OCI-M2 (cell line): Measurements from ENCODE around the gene LBX2.

Experiments
- DNase-seq: peaks from one replicate; lab custom pipeline; 2025; ENCODE audit not compliant: unreplicated experiment; lab: John Stamatoyannopoulos, UW

The LBX2 gene

DNA sequence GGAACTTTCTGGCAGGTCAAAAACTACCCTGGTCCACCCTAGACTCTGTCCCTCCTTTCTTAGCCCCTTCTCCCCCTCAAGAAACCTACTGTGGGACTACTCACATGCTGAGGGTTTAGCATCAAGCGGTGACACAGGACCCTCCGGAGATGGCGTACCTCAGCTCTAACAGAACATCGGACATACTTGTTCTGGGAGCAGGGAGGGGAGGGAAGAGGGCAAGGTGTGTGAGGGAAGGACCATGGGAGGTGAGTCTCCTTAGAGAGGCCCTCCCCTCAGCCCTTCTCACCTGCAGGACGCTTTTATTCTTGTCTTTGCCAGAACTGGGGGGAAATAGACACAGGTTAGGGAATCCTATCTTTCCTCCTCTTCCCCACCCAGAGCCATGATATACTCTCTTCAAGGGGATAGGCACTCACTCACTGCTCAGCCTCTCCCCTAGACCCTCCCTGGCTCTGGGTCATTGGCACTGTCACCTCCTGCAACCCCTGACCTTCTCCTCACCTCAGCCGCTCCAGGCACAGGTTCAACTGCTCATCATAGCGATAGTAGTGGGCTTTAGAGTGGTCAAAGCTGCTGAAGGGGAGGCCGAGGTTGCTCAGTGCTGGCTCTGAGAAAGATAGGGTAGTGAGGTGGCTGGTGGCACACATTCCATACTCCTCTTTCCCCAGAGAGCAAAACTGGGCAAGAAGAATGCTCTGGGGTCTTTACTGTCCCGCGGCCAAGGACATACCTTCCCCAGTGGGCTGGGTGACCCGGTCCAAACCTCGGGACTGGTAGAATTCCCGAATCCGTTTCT is 6.2 kb upstream of the LBX2 start:
- DNase-seq, result no peak

DNA sequence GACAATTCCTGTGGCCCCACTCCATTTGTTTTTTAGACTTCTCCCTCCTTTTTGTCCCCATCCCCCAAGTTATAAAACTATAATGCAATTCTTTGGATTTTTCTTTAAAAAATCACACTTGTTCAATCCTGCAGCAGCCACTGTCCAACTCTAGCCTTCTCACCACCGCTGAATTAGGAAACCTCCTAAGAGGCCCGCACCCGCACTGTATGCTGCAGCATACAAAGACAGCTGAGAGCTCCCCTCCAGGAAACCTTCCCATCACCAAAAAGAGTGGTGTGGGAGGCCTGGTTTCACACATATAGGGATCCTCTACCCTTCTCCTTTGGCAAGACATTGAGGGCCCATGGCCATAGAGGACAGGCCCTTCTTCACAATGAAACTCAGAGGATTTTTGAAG is 5.2 kb upstream of the LBX2 start:
- no peak for DNase-seq

GRCh38 chr2:74503506-74504475 is 4.4 kb upstream of the LBX2 start:
- no peak for DNase-seq

DNA sequence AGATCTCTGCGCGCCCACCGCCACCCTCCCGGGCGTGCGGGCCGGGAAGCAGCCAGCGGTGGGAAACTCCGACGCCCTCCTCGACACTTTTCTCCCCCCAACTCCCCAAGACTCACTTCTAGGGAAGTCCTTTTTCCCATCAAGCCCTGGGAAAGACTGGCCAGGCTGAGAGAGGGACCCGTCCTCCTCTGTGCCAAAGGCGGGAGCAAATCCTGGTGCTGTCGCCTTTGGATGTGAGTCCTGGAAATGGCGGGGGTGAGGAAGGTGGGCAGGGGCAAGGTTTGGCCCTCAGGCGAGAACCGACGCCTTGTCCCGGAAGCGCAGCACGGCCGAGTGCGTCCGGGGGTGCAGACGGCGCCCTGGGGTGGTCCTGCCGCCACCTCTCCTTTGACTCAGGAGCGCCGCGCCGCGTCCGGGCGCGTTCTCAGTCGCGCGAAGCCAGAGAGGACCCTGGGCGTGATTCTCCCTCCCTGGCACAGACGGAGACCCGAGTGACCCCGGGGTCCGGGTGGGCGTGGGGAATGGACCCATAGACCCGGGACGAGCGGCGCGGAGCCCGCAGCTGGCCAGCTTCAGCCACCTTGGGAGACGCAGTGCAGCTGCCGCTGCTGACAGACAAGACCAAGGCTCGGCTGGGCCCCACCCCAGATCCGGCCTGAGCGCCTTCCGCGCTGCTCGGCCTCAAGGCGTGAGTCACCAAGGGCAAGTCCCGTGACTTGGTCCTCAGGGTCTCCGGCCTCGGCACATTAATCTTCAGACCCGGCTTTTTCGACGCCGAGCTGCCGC is 3.5 kb upstream of the LBX2 start:
- no peak for DNase-seq

DNA sequence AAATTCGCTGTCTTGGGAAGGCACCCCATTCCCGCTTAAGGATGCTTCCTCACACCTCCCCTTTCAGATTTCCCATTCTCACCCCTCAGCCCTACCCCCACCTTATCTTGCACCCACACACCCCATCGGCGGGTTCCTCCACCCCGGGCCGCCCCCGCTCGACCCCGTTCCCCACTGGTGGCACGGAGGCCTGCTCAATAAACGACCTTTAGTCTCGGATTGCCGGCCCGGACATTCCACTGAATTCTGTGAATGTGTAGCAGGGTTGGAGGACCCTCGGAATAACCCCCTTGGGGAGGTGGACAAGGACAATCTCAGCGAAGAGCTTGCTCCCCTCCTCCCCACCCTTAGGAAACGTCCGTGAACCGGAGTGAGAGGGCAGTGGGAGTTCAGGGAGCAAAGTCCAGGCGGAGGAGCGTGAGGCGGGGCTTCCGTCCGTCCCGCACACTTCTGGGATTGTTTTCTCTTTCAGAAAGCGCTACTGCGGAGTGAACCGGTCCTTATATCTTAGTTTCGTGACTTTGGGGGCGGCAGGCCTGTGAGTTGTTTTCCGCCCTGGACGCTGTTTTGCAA is 2.8 kb upstream of the LBX2 start:
- no peak for DNase-seq

GRCh38 chr2:74501335-74502071 is 2.1 kb upstream of the LBX2 start:
- no peak for DNase-seq

DNA sequence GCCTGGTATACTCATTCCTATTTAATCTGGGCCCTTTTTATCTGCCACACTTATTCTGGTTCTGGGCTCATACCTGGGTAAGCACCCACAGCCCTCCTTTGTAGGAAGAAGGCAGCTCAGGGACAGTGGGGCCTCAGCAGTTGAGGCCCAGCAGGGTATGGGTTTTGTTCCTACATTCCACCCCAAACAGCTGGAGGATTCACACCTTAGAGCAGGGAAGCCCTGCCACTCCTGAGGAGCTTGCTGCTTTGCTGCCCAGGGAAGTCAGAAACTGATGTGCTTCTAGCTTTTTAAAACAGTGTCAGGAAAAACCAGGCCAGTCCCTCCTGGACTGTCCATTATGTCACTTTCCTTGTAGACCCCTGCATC is 1.2 kb upstream of the LBX2 start:
- DNase-seq, result no peak

DNA sequence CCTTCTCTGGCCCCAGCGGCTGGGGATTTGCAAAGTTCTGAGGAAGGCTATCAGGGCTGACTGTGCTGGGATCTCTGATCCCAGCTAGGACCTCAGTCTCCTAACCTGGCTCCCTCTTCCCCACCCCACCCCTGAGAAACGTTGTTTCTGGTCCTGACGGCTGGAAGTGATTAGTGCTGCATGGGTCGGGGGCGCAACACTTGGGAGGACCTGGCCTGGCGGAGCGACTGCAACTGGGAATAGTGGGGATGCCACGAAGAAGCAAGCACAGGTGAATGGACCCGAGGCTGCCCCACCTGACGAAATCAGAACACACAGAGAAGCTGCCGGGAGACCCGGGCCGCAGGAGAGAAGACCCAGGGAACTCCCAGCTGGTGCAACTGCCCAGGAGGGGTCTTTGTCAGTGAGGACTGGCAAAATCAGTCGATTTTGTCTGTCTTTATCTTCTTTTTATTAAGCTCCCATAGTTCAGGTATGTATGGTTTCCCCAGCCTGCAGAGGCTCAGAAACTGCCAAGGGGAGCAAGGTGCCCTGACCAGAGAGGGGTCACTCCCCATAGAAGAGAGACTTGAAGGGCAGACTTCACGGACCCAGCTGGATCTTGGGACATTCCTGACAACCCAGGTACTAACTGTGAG is 656 bp upstream of the LBX2 start:
- DNase-seq, result no peak

DNA sequence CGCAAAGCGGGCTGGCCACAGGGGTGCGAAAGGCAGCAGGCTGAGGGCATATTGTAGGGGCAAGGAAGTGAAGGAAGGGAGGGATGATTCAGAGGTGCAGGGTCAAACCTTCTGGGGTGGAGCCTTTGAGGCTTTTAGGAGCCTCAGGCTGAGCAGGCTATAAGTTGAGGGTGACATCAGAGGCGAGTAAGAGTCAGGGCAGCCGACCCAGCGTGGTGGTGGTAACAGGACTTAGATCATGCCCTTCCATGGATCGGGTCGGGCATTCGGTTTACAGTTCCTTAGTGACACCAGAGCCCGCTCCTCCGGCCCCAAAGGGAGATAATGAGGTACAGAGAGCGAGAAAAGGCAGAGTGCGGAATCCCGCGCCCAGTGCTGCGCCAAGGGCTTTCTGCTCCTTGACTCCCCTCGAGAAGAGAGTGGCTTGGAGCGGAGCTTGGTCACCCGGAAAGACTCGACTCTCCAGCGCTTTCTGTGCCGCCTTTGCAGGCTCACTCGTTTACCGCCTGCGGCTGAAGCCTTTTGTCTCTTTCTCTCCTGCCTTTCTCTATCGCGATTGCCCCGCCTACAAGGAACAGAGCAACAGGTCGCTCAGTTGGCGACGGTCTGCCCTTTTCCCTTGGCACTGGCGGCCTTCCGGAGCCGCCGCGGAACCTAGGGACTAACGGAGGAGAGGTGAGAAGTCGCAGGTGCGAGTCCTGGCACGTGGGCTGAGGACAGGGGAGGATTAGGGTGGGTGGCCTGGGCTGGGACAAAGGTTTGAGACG is 720 bp downstream of the LBX2 start:
- DNase-seq, result no peak

DNA sequence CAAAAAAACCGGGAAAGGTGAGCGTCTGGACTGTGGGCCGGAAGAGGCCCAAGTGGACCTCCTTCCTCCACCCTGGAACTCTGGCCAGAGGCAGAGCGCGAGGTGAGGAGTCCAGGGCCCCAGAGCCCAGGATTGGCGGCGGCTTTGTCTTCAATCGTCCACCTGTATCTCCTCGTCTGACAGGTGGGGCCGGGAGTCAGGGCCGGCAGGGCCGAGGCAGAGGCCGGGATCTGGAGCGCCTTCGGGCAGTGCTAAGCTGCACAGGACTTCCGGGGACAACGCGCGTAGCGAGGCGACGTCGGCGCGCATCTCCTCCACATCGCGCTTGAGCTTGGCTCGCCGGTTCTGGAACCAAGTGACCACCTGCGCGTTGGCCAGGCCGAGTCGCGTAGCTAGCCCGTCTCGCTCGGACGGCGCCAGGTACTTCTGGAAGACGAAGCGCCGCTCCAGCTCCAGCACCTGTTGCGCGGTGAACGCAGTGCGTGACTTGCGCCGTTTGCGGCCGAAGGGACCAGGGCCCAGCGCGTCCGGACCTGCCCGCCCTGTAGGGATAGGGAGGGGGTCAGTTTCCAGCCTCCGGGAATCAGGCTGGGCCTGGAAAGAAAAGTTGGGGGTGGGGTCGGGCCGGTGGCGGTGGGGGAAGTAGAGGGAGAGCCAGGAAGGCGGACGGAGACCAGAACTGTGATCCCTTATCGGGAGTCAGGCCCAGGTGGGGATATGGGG is 1.5 kb downstream of the LBX2 start:
- DNase-seq, result no peak

DNA sequence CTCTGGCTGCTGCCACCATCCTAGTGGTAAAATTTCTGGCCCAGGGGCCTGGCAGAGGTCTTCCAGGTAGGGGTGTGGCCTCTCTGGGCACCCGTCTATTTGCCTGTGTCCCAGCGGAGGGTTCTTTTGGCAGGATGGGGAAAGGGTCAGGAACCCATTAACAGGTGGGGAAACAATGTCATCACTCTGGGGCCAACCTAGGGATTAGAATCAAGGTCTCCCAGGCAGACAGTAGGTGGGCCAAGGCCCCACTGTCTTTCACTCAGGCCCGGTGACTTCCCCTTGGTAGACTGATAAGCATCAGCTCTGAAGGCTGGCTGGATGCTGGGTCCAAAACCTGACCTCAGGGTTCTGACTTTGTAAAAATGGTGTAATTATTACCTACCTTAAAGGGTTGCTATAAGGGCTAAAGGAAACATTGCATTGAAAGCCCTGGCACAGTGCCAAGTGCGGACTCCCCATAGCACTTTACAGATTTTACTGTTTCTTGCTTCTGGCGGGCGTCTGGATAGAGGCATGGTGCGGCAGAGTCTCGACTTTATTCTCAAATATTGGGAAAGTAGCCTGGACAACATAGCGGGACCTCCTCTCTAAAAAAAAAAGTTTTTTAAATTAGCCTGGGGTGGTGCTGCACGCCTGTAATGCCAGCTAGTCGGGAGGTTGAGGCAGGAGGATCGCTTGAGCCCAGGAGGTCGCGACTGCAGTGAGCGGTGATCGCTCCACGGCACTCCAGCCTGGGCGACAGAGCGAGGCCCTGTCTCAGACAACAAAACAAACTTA is 2.2 kb downstream of the LBX2 start:
- no peak for DNase-seq

DNA sequence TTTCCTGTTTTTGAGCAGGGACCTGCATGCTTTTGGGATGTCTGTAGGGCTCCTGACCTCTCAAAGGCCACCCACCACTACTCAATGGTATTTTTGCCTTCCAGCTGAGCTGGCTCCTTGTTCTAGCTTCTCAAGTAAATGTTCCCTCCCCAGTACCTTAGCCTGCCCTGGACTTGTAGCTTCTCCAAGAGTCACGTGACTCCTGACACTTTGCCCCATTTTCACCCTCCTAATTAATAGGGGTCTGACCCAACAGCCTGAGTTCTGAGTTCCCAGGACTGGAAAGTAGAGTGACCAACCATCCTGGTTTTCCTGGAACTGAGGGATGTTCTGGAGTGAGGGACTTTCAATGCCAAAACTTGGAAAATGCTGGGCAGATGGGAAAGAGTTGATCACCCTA is 4.0 kb downstream of the LBX2 start:
- no peak for DNase-seq

- DNase-seq, result no peak
Observed at GRCh38 chr2:74493546-74493945, 5.9 kb downstream of the LBX2 start.

DNA sequence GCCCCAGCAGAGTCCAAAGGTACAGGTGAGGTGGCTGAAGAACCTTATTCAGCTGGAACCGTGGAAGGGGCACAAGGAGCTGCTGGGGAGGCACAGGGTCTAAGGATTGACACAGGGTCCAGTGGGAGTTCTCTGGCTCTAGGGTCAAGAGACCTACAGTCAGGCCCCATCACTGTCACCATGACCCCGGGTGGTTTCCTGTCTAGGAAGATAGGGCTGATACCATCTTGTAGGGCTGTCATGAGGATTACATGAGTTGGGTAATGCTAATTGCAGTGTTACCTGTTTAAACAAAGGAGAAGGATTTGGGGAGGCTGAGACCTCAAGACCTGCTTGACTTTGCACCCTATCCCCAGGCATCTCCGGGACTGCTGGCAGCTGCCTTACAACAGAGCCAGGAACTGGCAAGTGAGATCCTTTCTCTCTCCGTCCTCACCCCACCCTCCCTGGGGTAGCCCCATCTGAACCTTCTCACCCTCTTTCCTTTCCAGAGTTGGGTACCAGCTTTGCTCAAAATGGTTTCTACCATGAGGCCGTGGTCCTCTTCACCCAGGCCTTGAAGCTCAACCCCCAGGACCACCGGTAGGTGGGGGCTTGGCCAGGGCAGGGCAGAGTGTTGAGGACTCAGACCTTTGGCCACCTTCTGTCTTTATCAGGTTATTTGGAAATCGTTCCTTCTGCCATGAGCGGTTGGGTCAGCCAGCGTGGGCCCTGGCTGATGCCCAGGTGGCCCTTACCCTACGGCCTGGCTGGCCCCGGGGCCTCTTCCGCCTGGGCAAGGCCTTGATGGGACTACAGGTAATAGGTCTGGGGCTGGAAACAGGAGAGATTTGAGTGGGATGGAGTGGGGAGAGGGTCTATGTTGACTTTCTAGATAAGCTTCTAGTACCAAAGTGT is 7.5 kb downstream of the LBX2 start:
- no peak for DNase-seq

DNA sequence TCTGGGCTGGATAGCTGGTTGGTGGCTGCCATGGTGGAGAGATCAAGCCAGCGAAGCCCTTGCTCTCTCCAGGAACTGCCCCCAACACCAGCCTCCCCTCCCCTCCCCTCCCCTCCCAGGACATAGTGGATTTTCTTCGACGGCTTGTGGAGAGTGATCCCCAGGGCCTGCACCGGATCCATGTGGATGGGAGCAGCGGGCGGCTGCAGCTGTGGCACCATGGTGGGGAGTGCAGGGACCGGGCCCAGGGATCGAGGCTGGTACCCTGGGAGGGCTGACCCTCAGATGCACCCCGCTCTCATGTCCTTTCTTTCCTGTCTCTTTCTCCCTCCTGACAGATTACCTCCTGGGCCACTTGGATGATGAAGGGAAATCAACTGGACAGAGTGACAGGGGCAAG is 9.5 kb downstream of the LBX2 start:
- no peak for DNase-seq

DNA sequence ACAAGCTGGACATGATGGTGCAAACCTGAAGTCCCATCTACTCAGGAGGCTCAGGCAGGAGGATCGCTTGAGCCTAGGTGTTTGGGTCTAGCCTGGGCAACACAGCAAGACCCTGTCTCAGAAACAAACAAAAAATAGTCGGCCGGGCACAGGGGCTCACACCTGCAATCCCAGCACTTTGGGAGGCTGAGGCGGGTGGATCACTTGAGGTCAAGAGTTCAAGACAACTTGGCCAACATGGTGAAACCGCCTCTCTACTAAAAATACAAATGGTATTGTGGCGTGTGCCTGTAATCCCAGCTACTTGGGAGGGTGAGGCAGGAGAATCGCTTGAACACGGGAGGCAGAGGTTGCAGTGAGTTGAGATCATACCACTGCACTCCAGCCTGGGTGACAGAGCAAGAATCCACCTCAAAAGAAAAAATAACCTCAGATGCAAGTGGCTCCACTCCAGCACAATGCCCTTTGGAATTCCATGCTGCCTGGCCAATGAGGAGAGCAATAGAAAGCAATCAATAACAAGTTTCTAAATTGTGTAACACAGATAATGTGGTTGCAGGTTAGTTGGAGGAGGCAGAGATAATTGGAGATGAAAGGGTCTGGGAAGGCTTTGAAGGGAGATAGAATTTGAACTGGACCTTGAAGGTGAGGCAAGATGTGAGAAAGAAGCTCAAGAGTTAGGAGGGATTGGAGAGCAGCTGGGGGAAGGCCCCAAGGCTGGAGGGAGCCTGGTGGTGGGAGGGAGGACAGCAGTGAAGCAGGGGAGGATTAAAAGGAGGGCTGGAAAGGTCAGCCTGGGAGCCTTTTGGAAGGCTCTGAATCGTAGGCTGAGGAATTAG is 10.5 kb downstream of the LBX2 start:
- DNase-seq, result no peak
